Stimulated activated naive CD4-positive, alpha-beta T cell treated with Interleukin-2 at 50 U/mL for 16 hours (primary cell): ENCODE data around the gene ERGIC1.

Source experiments
- DNase-seq: peaks from one replicate; lab custom pipeline; 2025; lab: John Stamatoyannopoulos, UW

The ERGIC1 gene

GRCh38 chr5:172921906-172922305 lies 87.9 kb downstream of the ERGIC1 start:
- DNase-seq: no peak

GRCh38 chr5:172923539-172923938 lies 89.5 kb downstream of the ERGIC1 start:
- DNase-seq: no peak

- no peak for DNase-seq
Measured at GRCh38 chr5:172925336-172925948, 91.4 kb downstream of the ERGIC1 start.

GRCh38 chr5:172926008-172926523 lies 92.0 kb downstream of the ERGIC1 start:
- DNase-seq: no peak

GRCh38 chr5:172926796-172927195 lies 92.7 kb downstream of the ERGIC1 start:
- DNase-seq: no peak

- DNase-seq: no peak
Measured at GRCh38 chr5:172929371-172929838, 95.4 kb downstream of the ERGIC1 start.

GRCh38 chr5:172931001-172931536 lies 97.0 kb downstream of the ERGIC1 start:
- DNase-seq: no peak

GRCh38 chr5:172932313-172933017 lies 98.4 kb downstream of the ERGIC1 start:
- peak; percentile 68 for DNase-seq

- no peak for DNase-seq
Measured at GRCh38 chr5:172933238-172933637, 99.2 kb downstream of the ERGIC1 start.

- no peak for DNase-seq
Measured at GRCh38 chr5:172935096-172935495, 101.0 kb downstream of the ERGIC1 start.

GRCh38 chr5:172936401-172936800 lies 102.3 kb downstream of the ERGIC1 start:
- DNase-seq: no peak

- DNase-seq: no peak
Measured at GRCh38 chr5:172939071-172939470, 105.0 kb downstream of the ERGIC1 start.

GRCh38 chr5:172939611-172940267 lies 105.7 kb downstream of the ERGIC1 start:
- DNase-seq: no peak

- no peak for DNase-seq
Measured at GRCh38 chr5:172940268-172941066, 106.4 kb downstream of the ERGIC1 start.

- no peak for DNase-seq
Measured at GRCh38 chr5:172941067-172941516, 107.0 kb downstream of the ERGIC1 start.

GRCh38 chr5:172942556-172942955 lies 108.5 kb downstream of the ERGIC1 start:
- DNase-seq: no peak

GRCh38 chr5:172943283-172943841 lies 109.3 kb downstream of the ERGIC1 start:
- no peak for DNase-seq

GRCh38 chr5:172943906-172944305 lies 109.9 kb downstream of the ERGIC1 start:
- DNase-seq: no peak

- no peak for DNase-seq
Measured at GRCh38 chr5:172944741-172945140, 110.7 kb downstream of the ERGIC1 start.

GRCh38 chr5:172945151-172945550 lies 111.1 kb downstream of the ERGIC1 start:
- no peak for DNase-seq

- DNase-seq: no peak
Measured at GRCh38 chr5:172946146-172946545, 112.1 kb downstream of the ERGIC1 start.
